ENCODE measurements around the gene SLC9A3.

GRCh38 chr5:435961-436640 lies 88.1 kb downstream of the SLC9A3 start:
- TF ChIP-seq CTCF (IDR thresholded peaks at IDR 0.05; ENCODE audit: low read depth, low read length) = 0 out of 2 replicates have a peak, but pooled peaks have one; percentile 9
- no peak for TF ChIP-seq EZH2phosphoT487 (IDR thresholded peaks at IDR 0.05; ENCODE audit: low read depth)
